DND-41 (cell line): Measurements from ENCODE around the gene DENND6B.

ENCODE experiments used
- ATAC-seq: fragments of 200-7000 bp; cut with Tn5 transposase; 3 replicates; pipeline ENCODE4 v1.9.1; 2021; ENCODE audit warnings: low read depth; ENCODE audit not compliant: insufficient read depth
- DNase-seq: peaks from one replicate; pipeline ENCODE4 v3.0.0-alpha.2; 2020
- H2AFZ ChIP-seq: 2 replicates; pipeline ENCODE4 v1.6.0; 2012; ENCODE audit warnings: low read depth, low read length
- H3K27ac ChIP-seq: 2 replicates; pipeline ENCODE4 v1.5.1; 2012; ENCODE audit warnings: low read length, inconsistent platforms
- H3K27me3 ChIP-seq: fragments of 200-600 bp; sonication (generic); 2 replicates; pipeline ENCODE4 v1.6.0; 2012; ENCODE audit warnings: low read length, mild to moderate bottlenecking, inconsistent platforms; ENCODE audit not compliant: insufficient read depth, poor library complexity
- H3K36me3 ChIP-seq: 2 replicates; pipeline ENCODE4 v1.5.1; 2012; ENCODE audit warnings: low read length, inconsistent platforms; ENCODE audit not compliant: insufficient read depth
- H3K4me1 ChIP-seq: 2 replicates; pipeline ENCODE4 v1.5.1; 2012; ENCODE audit warnings: mild to moderate bottlenecking, low read length; ENCODE audit not compliant: insufficient read depth
- H3K4me2 ChIP-seq: 2 replicates; pipeline ENCODE4 v1.6.0; 2012; ENCODE audit warnings: mild to moderate bottlenecking, moderate library complexity, low read length, inconsistent platforms; ENCODE audit not compliant: insufficient read depth
- H3K4me3 ChIP-seq, 2 experiments: fragments of 200-600 bp in 1 of 2; shearing (Covaris generic) in 1 of 2; 2 replicates each; pipeline ENCODE4 v1.5.1; 2012 to 2016; ENCODE audit warnings: inconsistent platforms in 2 of 2, low read length in 2 of 2, mild to moderate bottlenecking in 2 of 2, low read depth in 1 of 2, moderate library complexity in 1 of 2
- H3K79me2 ChIP-seq: 2 replicates; pipeline ENCODE4 v1.6.0; 2012; ENCODE audit warnings: low read length, inconsistent platforms; ENCODE audit not compliant: insufficient read depth
- H3K9ac ChIP-seq: 2 replicates; pipeline ENCODE4 v1.6.0; 2012; ENCODE audit warnings: low read depth, mild to moderate bottlenecking, inconsistent platforms, low read length, moderate library complexity
- H3K9me3 ChIP-seq: 2 replicates; pipeline ENCODE4 v1.5.1; 2012; ENCODE audit warnings: low read length, moderate library complexity, mild to moderate bottlenecking, inconsistent platforms; ENCODE audit not compliant: insufficient read depth, severe bottlenecking
- H4K20me1 ChIP-seq: 2 replicates; pipeline ENCODE4 v1.6.0; 2012; ENCODE audit warnings: low read length; ENCODE audit not compliant: insufficient read depth
- CTCF ChIP-seq: IDR thresholded peaks from 2 replicates; pipeline ENCODE4 v1.5.1; 2012; ENCODE audit warnings: borderline replicate concordance, low read length, moderate library complexity, mild to moderate bottlenecking; ENCODE audit not compliant: poor library complexity, severe bottlenecking; ENCODE audit errors: extremely low read depth
- EZH2 ChIP-seq: IDR thresholded peaks from 3 replicates; pipeline ENCODE4 v1.6.1; 2012; ENCODE audit warnings: borderline replicate concordance, low read depth, mild to moderate bottlenecking, moderate library complexity, low read length, inconsistent platforms; ENCODE audit not compliant: severe bottlenecking

DENND6B gene

GRCh38 chr22:50308597-50308935 lies 18.2 kb downstream of the DENND6B start:
- Histone ChIP-seq H3K27me3 (peaks cover 19% of the 10 kb centered on the region), H4K20me1 (peaks cover 25% of the 10 kb centered on the region), H3K36me3 (no peaks in the 10 kb centered on the region), H2AFZ (no peak overlapping the region), H3K79me2 (no peaks in the 10 kb centered on the region), H3K27ac (no peak overlapping the region), H3K4me1 (peaks cover 15% of the 10 kb centered on the region), H3K9ac (no peak overlapping the region), H3K9me3 (no peaks in the 10 kb centered on the region), H3K4me3 (no peak overlapping the region), H3K4me2 (no peak overlapping the region)
- TF ChIP-seq CTCF (no peak), EZH2 (no peak)
- DNase-seq (no peak), ATAC-seq (no peak)

- DNase-seq = no peak
Observed at GRCh38 chr22:50307890-50308596, 18.8 kb downstream of the DENND6B start.

GRCh38 chr22:50306753-50307749 lies 19.8 kb downstream of the DENND6B start, which contains the start of gene PLXNB2:
PLXNB2 (minus strand) TSS chr22:50307646; CDS start chr22:50290584, 17,062 bp downstream.
- ATAC-seq (peak; percentile 47), DNase-seq (peak; percentile 31)
- Histone ChIP-seq H2AFZ (peak within 1 kb of the TSS; percentile 72), H3K79me2 (no peaks in the 10 kb centered on the region), H3K4me2 (peak within 1 kb of the TSS; percentile 73), H3K4me3 (peak within 1 kb of the TSS in 1 of 2 experiments; percentile 60; a peak in 3 of 4 replicates), H3K36me3 (no peaks in the 10 kb centered on the region), H3K27ac (no peak within 1 kb of the TSS), H4K20me1 (peaks cover 30% of the 10 kb centered on the region), H3K9ac (peak within 1 kb of the TSS; percentile 53), H3K9me3 (no peaks in the 10 kb centered on the region), H3K4me1 (peaks cover 15% of the 10 kb centered on the region), H3K27me3 (peaks cover 19% of the 10 kb centered on the region)
- TF ChIP-seq EZH2 (peak; percentile 86), CTCF (no peak)

More at GRCh38 chr22:50307890-50308596, 18.8 kb downstream of the DENND6B start:
- Histone ChIP-seq H3K4me3 (no peak overlapping the region), H3K27ac (no peak overlapping the region), H3K9me3 (no peaks in the 10 kb centered on the region), H3K4me2 (no peak overlapping the region), H3K9ac (no peak overlapping the region), H3K27me3 (peaks cover 19% of the 10 kb centered on the region), H2AFZ (no peak overlapping the region), H3K4me1 (peaks cover 15% of the 10 kb centered on the region), H3K36me3 (no peaks in the 10 kb centered on the region), H3K79me2 (no peaks in the 10 kb centered on the region), H4K20me1 (peaks cover 25% of the 10 kb centered on the region)
- TF ChIP-seq CTCF (no peak), EZH2 (no peak)
- ATAC-seq = no peak
